Colonic mucosa (tissue), 4 donors: ENCODE results near the gene DEFB126. TPM values are rescaled to one million over a fixed set of nuclear protein-coding genes. Genes with fewer than 3 reads are reported as not detected.

Experiments
- DNase-seq: peaks from one replicate; pipeline ENCODE4 v3.0.0-alpha.2; 2020
- H3K27ac ChIP-seq: fragments of 200-600 bp; one replicate; pipeline ENCODE4 v1.8.0; 2021
- H3K27me3 ChIP-seq: fragments of 200-600 bp; one replicate; pipeline ENCODE4 v1.8.0; 2021
- H3K36me3 ChIP-seq: fragments of 200-600 bp; one replicate; pipeline ENCODE4 v1.8.0; 2021
- H3K4me1 ChIP-seq: fragments of 200-600 bp; one replicate; pipeline ENCODE4 v1.8.0; 2021; ENCODE audit warnings: mild to moderate bottlenecking
- H3K4me3 ChIP-seq: fragments of 200-600 bp; one replicate; pipeline ENCODE4 v1.8.0; 2021
- H3K9ac ChIP-seq, 2 donors: one replicate each; pipeline ENCODE4 v1.7.0; 2013; ENCODE audit warnings: control low read depth in 2 of 2, low read depth in 2 of 2, low read length in 2 of 2
- H3K9me3 ChIP-seq: fragments of 200-600 bp; one replicate; pipeline ENCODE4 v1.8.0; 2021
- intact Hi-C: fragments of 100-400 bp; cut with DNase I; formaldehyde crosslinking; loops from one replicate; pipeline ENCODE4 v1.14.1; 2022
- total RNA-seq, 2 donors: library from RNA; stranded (reverse); fragmentation: NEBNext Ultra II Directional in 1 of 2; extraction: Animal tissue kit (Norgen Biotek cat#: 25700) in 1 of 2; gene quantifications; one replicate each; pipeline ENCODE4 v1.2.1, GENCODE V29; 2021
- TF ChIP-seq, protein P1 (sequence below): fragments of 200-600 bp; IDR thresholded peaks from one replicate; pipeline ENCODE4 v1.8.0; 2022; ENCODE audit warnings: antibody characterized with exemption, mild to moderate bottlenecking
- donor health status: healthy.
- donor health status: DM: no; HTN: no; CAD: no.
- donor health status: DM: no; HTN: no; CAD: no.

The DEFB126 gene
- total RNA-seq, 2 donors from 2014 or later = not detected

DNA sequence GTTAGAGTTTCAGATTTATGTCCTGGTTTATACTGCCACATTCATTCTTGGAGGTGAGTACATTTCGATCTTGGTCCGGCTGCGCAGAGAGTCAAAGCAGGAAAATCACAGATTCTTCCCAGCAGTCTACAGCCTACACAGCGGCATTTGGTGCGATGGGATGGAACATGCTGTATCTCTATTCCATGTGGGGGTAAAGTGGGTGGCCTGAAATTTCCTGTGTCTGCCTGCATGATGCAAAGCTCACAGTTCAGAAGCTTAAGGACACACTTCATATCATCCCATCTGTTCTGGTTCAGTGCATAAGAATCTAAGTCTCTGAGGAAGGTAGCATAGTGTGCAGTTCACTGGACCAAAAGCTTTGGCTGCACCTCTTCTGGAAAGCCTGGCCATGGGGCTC is 14.8 kb downstream of the DEFB126 start, which contains the start of gene DEFB127:
TSS of gene DEFB127 (plus strand) at position 301 of the 400 bp plus-strand sequence. CDS start at position 392, 91 bp downstream.
- Histone ChIP-seq H3K9me3 (no peaks in the 10 kb centered on the region), H3K4me3 (no peak within 1 kb of the TSS), H3K27me3 (no peaks in the 10 kb centered on the region), H3K4me1 (no peaks in the 10 kb centered on the region), H3K27ac (no peak within 1 kb of the TSS), H3K36me3 (no peaks in the 10 kb centered on the region), H3K9ac (no peak within 1 kb of the TSS)
- intact Hi-C loops = no loop called here
- DNase-seq = no peak
- TF ChIP-seq, protein P1, sequence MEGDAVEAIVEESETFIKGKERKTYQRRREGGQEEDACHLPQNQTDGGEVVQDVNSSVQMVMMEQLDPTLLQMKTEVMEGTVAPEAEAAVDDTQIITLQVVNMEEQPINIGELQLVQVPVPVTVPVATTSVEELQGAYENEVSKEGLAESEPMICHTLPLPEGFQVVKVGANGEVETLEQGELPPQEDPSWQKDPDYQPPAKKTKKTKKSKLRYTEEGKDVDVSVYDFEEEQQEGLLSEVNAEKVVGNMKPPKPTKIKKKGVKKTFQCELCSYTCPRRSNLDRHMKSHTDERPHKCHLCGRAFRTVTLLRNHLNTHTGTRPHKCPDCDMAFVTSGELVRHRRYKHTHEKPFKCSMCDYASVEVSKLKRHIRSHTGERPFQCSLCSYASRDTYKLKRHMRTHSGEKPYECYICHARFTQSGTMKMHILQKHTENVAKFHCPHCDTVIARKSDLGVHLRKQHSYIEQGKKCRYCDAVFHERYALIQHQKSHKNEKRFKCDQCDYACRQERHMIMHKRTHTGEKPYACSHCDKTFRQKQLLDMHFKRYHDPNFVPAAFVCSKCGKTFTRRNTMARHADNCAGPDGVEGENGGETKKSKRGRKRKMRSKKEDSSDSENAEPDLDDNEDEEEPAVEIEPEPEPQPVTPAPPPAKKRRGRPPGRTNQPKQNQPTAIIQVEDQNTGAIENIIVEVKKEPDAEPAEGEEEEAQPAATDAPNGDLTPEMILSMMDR = no peak

DNA sequence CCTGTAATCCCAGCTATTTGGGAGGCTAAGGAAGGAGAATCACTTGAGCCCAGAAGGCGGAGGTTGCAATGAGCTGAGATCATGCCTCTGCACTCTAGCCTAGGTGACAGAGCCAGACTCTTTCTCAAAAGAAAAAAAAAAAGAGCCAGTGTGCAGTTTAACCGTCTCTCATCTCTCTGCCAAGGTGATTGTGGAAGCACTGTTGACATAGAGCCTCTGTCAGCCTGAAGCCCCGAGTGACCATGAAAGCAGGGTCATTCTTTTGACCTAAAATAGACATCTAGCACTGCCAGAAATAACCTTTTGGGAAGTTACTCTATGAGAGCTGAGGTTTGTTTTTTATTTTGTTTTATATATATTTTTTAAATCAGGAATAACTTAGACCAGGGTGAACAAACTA is 22.2 kb downstream of the DEFB126 start:
- H3K27ac ChIP-seq = no peak overlapping the region
- intact Hi-C loops = no loop called here
- H3K9ac ChIP-seq = no peak overlapping the region
- H3K4me3 ChIP-seq = no peak overlapping the region
- H3K4me1 ChIP-seq = no peaks in the 10 kb centered on the region
- no peak for DNase-seq
- H3K9me3 ChIP-seq = no peaks in the 10 kb centered on the region
- H3K36me3 ChIP-seq = no peaks in the 10 kb centered on the region
- TF ChIP-seq, protein P1 = no peak
- no peaks in the 10 kb centered on the region for H3K27me3 ChIP-seq

DNA sequence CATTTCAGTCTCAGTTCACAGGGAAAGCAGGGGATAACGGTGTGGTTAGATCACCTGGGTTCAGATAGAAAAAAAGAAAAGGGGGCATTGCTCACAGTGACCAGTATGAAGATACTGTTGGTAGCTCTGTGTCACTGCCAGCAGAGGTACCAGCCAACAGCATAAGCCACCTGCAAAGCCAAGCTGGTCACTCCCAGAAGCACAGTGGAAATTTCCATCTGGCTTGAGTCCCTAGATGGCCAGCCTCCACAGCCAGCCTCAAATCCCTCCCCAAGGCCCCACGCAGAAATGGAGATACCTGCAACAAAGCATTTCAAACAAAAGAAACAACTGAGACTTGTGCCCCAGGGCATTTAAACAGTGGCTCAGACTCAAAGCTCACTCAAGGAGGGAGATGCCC is 26.5 kb downstream of the DEFB126 start:
- Histone ChIP-seq H3K4me3 (no peak overlapping the region), H3K36me3 (no peaks in the 10 kb centered on the region), H3K9ac (no peak overlapping the region), H3K27me3 (no peaks in the 10 kb centered on the region), H3K27ac (no peak overlapping the region), H3K4me1 (no peaks in the 10 kb centered on the region), H3K9me3 (no peaks in the 10 kb centered on the region)
- DNase-seq = no peak
- TF ChIP-seq, protein P1 = no peak
- intact Hi-C loops = no loop called here

DNA sequence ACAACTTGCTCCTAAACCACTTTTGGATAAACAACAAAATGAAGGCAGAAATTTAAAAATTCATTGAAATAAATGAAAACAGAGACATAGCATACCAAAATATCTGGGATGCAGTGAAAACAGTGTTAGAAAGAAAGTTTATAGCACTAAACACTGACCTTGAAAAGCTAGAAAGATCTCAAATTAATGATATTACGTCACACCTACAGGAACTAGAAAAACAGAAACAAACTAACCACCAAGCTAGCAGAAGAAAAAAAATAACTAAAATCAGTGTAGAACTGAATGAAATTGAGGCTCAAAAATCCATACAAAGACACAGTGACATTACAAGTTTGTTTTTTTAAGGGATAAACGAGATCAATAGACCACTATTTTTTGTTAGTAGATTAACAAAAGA is 41.9 kb downstream of the DEFB126 start:
- H3K27me3 ChIP-seq = no peaks in the 10 kb centered on the region
- intact Hi-C loops = no loop called here

DNA sequence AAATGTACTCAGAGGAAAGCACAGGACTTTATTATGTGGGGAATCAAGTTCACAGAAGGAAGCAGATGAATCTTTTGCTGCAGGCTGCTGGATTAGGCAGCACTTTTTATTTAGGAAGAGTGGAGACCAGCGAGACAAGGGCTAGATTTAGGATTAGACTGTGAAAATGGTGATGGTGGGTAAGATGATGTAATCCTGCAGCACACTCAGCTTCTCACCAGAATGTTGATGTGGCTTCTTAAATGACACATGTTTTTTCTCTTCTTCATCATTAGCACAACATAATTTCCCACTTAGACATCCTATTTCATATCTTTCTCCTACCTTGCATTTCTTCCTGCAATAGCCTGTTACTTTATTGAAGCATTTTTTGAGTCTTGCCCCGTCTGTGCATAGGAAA is 45.3 kb downstream of the DEFB126 start:
- no peak overlapping the region for H3K9ac ChIP-seq
- H3K27ac ChIP-seq = no peak overlapping the region
- no peaks in the 10 kb centered on the region for H3K36me3 ChIP-seq
- no peak overlapping the region for H3K4me3 ChIP-seq
- intact Hi-C loops = no loop called here
- H3K4me1 ChIP-seq = no peaks in the 10 kb centered on the region
- no peaks in the 10 kb centered on the region for H3K9me3 ChIP-seq
- DNase-seq = no peak
- TF ChIP-seq, protein P1 = no peak
- H3K27me3 ChIP-seq = no peaks in the 10 kb centered on the region

More for the DNA sequence above, 41.9 kb downstream of the DEFB126 start:
- Histone ChIP-seq H3K27ac (no peak overlapping the region), H3K4me1 (no peaks in the 10 kb centered on the region), H3K4me3 (no peak overlapping the region), H3K9ac (no peak overlapping the region), H3K36me3 (no peaks in the 10 kb centered on the region), H3K9me3 (no peaks in the 10 kb centered on the region)
- TF ChIP-seq, protein P1 = no peak
- DNase-seq = no peak
